ENCODE measurements around the gene NCAPD2. TPM values are rescaled to one million over a fixed set of nuclear protein-coding genes. Genes with fewer than 3 reads are reported as not detected.
"Not testable (repeated sequence)": the region's sequence is repeated elsewhere in the genome, so short reads cannot be mapped to it uniquely, and the experiment has no call there.

Gene NCAPD2
- total RNA-seq, 4 donors from 2014 or later, result 18.5 to 25.9 (median 22.5) TPM

GRCh38 chr12:6551496-6552139 lies 57.7 kb downstream of the NCAPD2 start:
- no peak overlapping the region for H3K4me3 ChIP-seq (ENCODE audit: low read depth, poor library complexity, severe bottlenecking)
- TF ChIP-seq CTCF (IDR thresholded peaks at IDR 0.05) (no peak), POLR2A (IDR thresholded peaks at IDR 0.05) (no peak)
- intact Hi-C loops (cut with DNase I; ENCODE audit: low total_unique reads), result no loop called here
- no peak for DNase-seq (ENCODE audit: low spot score in 2 of 2)
- 16 to 21% methylated on average over 11 of the region's 11 CpGs for WGBS, 2 donors

- TF ChIP-seq CTCF (IDR thresholded peaks at IDR 0.05) (no peak), POLR2A (IDR thresholded peaks at IDR 0.05) (no peak)
- WGBS, 2 donors, result 13 to 17% methylated on average over 4 of the region's 4 CpGs
- H3K4me3 ChIP-seq (ENCODE audit: low read depth, poor library complexity, severe bottlenecking), result no peak overlapping the region
- no peak for DNase-seq (ENCODE audit: low spot score in 2 of 2)
- intact Hi-C loops (cut with DNase I; ENCODE audit: low total_unique reads), result no loop called here
Observed at GRCh38 chr12:6552140-6552551, 58.2 kb downstream of the NCAPD2 start.

- intact Hi-C loops (cut with DNase I; ENCODE audit: low total_unique reads), result no loop called here
- H3K4me3 ChIP-seq (ENCODE audit: low read depth, poor library complexity, severe bottlenecking), result no peak overlapping the region
Observed at GRCh38 chr12:6553051-6553868, 59.4 kb downstream of the NCAPD2 start.

GRCh38 chr12:6554168-6555017 lies 60.5 kb downstream of the NCAPD2 start:
- TF ChIP-seq POLR2A (IDR thresholded peaks at IDR 0.05) (no peak), CTCF (IDR thresholded peaks at IDR 0.05) (no peak)
- intact Hi-C loops (cut with DNase I; ENCODE audit: low total_unique reads), result no loop called here
- 17 to 20% methylated on average over 22 of the region's 22 CpGs for WGBS, 2 donors
- no peak overlapping the region for H3K4me3 ChIP-seq (ENCODE audit: low read depth, poor library complexity, severe bottlenecking)
- DNase-seq (ENCODE audit: low spot score in 2 of 2), result no peak

More at GRCh38 chr12:6553051-6553868, 59.4 kb downstream of the NCAPD2 start:
- WGBS, 2 donors, result 19 to 43% methylated on average over 15 of the region's 15 CpGs
- TF ChIP-seq POLR2A (IDR thresholded peaks at IDR 0.05), result no peak
- TF ChIP-seq CTCF (IDR thresholded peaks at IDR 0.05), result no peak
- DNase-seq (ENCODE audit: low spot score in 2 of 2), result no peak

GRCh38 chr12:6555018-6555691 lies 61.3 kb downstream of the NCAPD2 start:
- 52 to 62% methylated on average over 57 to 61 of the region's 61 CpGs for WGBS, 2 donors
- intact Hi-C loops (cut with DNase I; ENCODE audit: low total_unique reads), result no loop called here

GRCh38 chr12:6556496-6556817 lies 62.6 kb downstream of the NCAPD2 start:
- DNase-seq (ENCODE audit: low spot score in 2 of 2); intact Hi-C loops (cut with DNase I; ENCODE audit: low total_unique reads); H3K4me3 ChIP-seq (ENCODE audit: low read depth, poor library complexity, severe bottlenecking): not testable (repeated sequence)
- 85 to 90% methylated on average over 7 of the region's 7 CpGs for WGBS, 2 donors

More at GRCh38 chr12:6555018-6555691, 61.3 kb downstream of the NCAPD2 start:
- peak overlapping the region; percentile 56 for H3K4me3 ChIP-seq (ENCODE audit: low read depth, poor library complexity, severe bottlenecking)
- TF ChIP-seq CTCF (IDR thresholded peaks at IDR 0.05) (no peak), POLR2A (IDR thresholded peaks at IDR 0.05) (no peak)
- DNase-seq (ENCODE audit: low spot score in 2 of 2), result no peak
